CD4-positive, alpha-beta T cell treated with Interleukin-10 for 1 hour (primary cell): ENCODE data around the gene COL24A1.

ENCODE experiments used
- DNase-seq: peaks from one replicate; pipeline ENCODE4 v3.0.0-alpha.2; 2020

The COL24A1 gene

DNA sequence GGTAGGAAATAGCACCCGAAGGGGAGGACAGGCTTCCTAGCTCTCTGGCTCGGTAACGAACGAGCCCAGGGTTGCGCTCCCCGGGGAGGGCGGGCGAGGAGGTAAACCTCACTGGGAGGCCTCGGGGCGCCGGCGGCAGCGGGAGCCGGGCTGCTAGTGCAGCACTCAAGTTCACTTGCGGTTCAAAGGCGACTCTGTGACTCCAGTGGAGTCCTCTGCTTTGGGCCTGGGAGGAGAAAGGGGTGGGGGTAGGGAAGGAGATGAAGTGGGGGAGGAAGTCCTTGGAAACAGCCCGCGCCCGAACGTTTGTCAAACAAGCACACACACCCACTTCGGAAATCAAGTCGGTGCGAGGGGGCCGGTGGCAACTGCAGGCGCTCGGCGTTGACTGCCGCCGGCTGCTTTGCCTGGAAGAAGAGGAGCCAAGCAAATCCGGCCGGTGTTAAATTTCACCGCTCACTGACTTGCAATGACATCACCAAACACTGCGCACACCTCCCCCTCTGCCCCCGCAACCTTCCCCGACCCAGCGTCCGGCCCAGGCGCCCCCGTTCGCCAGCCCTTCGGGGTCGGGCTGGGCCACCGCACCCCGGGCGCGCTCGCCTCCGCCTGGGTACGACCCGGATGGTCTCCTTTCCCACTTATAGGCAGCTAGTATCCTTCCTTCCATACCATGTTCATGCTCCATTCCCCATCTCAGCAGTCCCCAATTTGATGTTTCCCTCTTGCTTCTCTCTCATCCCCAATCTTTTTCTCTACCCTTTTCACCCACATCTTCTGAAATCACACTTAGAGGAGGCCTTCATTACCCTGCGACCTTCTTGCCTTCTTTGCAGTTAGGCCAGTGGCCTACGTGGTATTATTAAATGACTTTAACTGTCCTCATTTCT, at the start of gene COL24A1:
Gene COL24A1, minus strand, starts transcription at position 207 of the 890 bp plus-strand sequence. CDS start 376 bp downstream, outside the sequence.
- no peak for DNase-seq

GRCh38 chr1:86205741-86206140, 49.2 kb upstream of the COL24A1 start:
- DNase-seq, result no peak

DNA sequence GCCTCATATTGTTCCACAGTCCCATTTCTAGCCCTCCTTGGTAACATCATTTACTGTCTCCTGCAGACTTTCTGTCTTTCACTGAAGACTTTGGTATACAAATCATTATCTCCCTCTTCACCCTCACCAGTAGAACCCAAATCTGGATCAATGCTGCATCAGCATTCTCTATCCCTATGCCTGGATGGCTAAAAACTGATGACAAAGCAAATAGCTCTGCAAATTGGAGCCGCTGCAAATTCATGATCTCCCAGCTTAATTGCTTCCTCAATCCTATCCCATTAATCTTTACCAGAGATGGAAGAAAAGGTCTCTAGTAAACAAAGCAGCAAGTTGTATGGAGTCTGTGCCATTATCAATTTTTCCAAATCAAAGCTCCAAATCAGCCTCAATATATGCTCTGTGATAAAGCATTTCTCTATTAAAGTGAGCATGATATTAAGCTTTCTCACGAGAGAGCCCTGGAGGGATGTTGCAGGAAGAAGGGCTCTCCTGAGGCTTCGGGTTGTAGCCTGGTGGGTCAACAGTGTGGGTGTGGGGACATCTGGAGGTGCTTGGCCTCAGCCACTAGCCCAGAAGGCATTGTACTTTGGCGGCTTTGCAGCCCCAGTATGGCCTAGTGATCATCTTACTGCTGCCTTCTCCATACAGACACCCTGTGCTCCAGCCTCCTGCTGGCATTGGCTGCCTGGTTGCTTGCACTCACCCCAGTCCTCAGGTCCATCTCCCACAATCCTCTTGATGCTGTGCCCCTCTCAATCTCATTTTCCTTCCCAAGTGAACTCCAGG, 46.2 kb upstream of the COL24A1 start:
- no peak for DNase-seq

DNA sequence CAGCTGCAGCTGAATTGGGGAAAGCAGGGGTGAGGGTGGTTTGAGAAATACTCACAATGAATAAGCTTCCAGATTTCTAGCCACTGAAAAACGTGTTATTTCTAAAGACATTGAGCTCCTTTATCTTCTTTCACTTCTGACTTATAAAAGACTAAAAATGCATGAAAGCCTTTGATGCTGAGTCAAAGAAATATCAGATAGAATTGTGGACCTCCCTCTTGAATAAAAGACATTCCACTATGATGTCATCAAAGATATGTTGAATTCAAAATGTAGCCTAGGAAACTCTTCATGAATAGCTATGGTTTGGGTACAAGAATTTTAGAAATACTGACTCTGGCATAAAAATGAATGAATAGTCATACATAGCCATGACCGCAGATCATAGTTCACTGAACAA, 44.7 kb upstream of the COL24A1 start:
- no peak for DNase-seq

GRCh38 chr1:86200901-86201300, 44.3 kb upstream of the COL24A1 start:
- no peak for DNase-seq

DNA sequence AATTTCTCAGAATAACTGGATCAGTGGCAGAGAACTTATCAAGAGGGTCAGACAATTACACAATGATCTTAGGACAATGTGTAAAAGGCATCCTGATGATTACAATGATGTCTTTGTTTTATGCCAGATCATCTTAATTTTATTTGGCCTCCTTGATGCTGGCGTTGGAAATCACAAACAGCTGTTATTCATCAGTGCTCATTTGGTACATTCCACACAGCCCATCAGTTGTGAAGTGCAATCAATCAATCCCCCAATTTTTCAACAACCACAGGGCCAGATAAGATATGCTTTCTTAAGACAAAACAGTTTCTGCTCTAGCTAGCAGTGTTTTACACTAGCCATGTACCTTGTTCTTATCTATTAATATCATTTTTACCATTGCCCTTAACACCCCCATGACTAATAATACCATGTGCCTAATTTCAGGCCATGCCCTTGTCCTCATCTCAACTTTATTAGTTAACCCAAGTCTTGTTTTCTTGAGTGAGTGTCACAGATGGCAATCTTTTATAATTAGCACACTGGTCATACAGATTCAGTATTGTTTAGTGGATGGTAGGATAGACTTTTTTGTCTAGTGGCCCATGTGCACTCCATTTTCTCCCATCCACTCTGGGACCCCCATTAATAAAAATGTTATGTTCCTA, 40.8 kb upstream of the COL24A1 start:
- no peak for DNase-seq

GRCh38 chr1:86195281-86195680, 38.7 kb upstream of the COL24A1 start:
- DNase-seq, result no peak

DNA sequence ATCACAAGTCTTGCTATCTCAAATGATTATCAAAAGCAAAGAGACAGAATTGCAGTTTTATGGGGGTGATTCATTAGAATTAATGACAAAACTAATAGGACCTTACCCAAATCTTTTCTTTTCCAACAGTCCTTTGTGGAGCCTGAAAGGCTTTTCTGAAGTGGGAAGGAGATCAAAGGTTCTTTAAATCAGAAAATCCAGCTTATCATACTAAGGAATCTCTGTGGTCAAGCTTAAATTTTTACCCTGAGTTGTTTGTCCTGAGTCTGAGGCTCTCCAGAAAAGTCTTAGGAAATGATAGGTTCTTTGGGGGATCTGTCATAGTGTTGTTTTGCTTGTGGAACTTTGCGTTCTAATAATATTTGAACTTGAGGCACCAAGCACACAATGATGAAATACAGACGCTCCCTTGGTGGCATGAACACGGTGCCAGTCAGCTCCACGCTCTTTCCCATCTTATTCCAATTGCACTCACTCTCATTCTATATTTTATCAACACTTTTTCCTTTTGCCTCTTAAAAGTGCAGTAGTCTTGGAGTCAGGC, 38.0 kb upstream of the COL24A1 start:
- no peak for DNase-seq

DNA sequence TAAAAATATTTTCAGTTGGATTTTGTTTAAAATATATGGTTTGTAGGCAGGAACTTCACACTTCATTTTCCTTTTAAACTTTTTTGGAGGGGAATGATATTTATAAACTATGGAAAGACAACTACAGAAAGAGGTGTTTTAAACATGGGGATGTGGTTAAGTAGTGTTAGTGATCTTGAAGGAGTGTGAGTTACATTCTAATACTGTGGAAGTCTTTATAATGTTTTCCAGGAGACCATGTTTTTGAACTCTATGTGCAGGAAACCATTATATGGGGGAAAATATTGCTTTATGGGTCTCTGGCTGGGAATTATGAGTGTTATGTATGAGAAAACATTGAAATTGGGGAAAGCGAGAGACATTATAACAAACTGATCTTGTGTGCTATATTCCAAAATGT, 35.8 kb upstream of the COL24A1 start:
- no peak for DNase-seq

GRCh38 chr1:86191958-86192357, 35.4 kb upstream of the COL24A1 start:
- no peak for DNase-seq

DNA sequence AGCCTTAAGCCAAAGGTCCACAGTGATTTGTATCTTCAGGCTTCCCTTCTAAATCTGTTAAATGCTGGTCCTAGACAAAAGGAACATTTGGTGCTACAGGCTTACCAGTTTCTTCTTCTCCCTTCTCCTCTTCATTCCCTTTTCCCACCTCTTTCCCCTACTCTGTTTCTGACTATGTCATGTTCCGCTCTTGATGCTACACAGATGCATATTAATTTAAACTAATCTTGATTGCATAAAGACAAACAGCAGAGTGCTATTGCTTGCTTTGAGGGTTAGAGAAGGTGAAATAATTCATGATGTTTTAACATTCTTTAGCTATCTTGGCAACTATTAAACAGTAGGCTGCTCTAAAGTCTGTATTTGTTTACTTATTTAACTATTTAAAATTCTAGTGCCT, 34.3 kb upstream of the COL24A1 start:
- no peak for DNase-seq

- no peak for DNase-seq
These were observed 27.9 kb upstream of the COL24A1 start for GRCh38 chr1:86184426-86184825.

- no peak for DNase-seq
These were observed 27.2 kb upstream of the COL24A1 start for GRCh38 chr1:86183810-86184209.

DNA sequence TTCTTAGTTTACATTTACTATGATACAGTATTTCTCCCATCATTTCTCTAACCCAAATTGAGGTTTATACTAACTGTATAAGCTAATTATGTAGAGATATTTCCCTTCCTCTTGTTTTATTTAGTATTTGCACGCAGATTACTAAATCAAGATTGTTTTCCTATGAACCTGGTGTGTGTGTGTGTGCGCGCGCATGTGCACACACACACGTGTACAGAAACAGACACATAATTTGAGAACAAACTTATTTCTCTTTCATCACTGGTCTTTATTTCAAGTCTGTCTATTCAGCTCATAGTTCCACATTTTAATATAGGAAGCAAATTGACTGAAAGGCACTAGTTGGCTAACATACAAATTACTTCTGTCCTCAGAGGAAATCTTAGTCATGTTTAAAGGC, 19.7 kb upstream of the COL24A1 start:
- DNase-seq, result no peak

- no peak for DNase-seq
These were observed 19.2 kb upstream of the COL24A1 start for GRCh38 chr1:86175756-86176155.

- no peak for DNase-seq
These were observed 13.1 kb upstream of the COL24A1 start for GRCh38 chr1:86169625-86170024.

DNA sequence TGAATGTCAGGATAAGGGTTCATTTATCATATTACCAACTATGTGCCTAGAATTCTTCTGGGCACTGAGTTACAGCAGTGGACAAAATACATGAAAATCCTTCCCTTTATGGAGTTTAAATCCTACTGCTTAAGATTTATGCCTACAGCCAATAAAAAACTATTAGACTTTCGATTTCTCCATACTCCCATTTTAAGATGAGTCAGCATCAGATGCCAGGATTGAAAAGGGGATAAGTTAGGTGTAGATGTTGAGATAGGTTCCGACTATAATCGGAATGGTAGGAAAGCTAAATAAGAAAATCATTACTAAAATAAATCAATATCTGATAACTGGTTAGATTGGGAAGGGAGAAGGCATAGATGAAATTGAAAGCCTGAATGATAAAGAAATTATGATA, 3.2 kb upstream of the COL24A1 start:
- DNase-seq, result no peak

- DNase-seq, result no peak
These were observed 586 bp downstream of the COL24A1 start for GRCh38 chr1:86155807-86156565.

DNA sequence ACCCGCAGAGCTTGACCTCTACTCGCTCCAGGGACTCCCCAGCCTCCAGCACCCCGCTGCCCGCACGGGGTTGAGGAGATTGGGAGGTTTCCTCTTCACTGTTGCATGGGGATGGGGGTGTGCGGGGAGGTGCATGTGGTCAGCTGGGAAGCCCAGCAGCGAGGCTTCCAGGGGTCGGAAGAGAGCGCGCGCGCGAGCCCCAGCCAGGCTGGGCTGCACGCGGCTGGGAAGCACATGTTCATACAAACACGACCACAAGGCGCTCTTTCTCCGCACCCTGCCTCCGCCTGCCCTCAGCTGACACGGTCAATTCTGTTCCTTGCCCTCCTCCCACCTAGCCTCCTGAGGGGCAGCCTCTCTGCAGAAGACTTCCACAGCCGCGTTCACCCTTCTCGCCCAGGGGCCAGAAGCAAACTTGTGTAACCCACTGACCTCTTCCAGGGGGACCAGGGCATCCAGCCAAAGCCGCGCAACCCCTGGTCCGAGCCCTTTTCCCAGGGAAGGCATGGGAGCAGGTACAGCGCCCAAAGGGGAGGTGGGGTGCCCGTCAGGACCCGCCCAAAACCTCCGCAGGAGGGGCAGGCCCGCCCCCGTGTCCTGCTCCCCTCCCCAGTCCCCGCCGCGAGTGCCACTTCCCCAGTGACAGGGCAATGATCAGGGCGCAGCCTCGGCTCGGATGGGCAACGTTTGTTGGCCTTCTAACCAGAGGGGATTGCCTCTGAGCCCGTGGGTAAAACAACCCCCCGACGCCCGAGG, 1.3 kb downstream of the COL24A1 start:
- DNase-seq, result no peak

GRCh38 chr1:86154571-86155050, 2.0 kb downstream of the COL24A1 start:
- no peak for DNase-seq

- DNase-seq, result no peak
These were observed 2.7 kb downstream of the COL24A1 start for GRCh38 chr1:86153836-86154235.

- DNase-seq, result no peak
These were observed 3.7 kb downstream of the COL24A1 start for GRCh38 chr1:86152887-86153286.
